ENCODE measurements around the gene CREBRF. TPM values are rescaled to one million over a fixed set of nuclear protein-coding genes. Genes with fewer than 3 reads are reported as not detected.

The CREBRF gene
- total and polyA plus RNA-seq, 2 experiments from 2014 or later: 14.7 to 21.0 TPM

GRCh38 chr5:173093606-173094005 lies 37.5 kb downstream of the CREBRF start:
- Histone ChIP-seq H3K9me3 (ENCODE audit: low read depth) (no peaks in the 10 kb centered on the region), H3K27ac (peak overlapping the region; percentile 66), H3K9me2 (replicated peaks; ENCODE audit: insufficient read depth) (no peaks in the 10 kb centered on the region), H2AFZ (no peak overlapping the region), H3K27me3 (no peaks in the 10 kb centered on the region), H3K4me2 (peak overlapping the region; percentile 10), H3K4me1 (ENCODE audit: insufficient read depth) (peaks cover 3% of the 10 kb centered on the region), H3K79me2 (peaks cover 21% of the 10 kb centered on the region), H4K20me1 (ENCODE audit: insufficient read depth, poor library complexity, severe bottlenecking) (no peaks in the 10 kb centered on the region), H3K4me3 (no peak overlapping the region), H3K36me3 (replicated peaks; ENCODE audit: insufficient read depth, low read depth) (no peaks in the 10 kb centered on the region)
- DNase-seq (ENCODE audit: low spot score): no peak
- 90% methylated on average over 4 of the region's 4 CpGs for WGBS (ENCODE audit: low lambda C conversion rate, missing lambda C conversion rate)
- TF ChIP-seq EZH2phosphoT487 (IDR thresholded peaks at IDR 0.05; ENCODE audit: low read depth, severe bottlenecking, unreplicated experiment): no peak

GRCh38 chr5:173094012-173094661 lies 38.0 kb downstream of the CREBRF start:
- H3K27me3 ChIP-seq: no peaks in the 10 kb centered on the region
- 81% methylated on average over 4 of the region's 4 CpGs for WGBS (ENCODE audit: low lambda C conversion rate, missing lambda C conversion rate)
- H3K36me3 ChIP-seq (replicated peaks; ENCODE audit: insufficient read depth, low read depth): no peaks in the 10 kb centered on the region
- H4K20me1 ChIP-seq (ENCODE audit: insufficient read depth, poor library complexity, severe bottlenecking): peaks cover 3% of the 10 kb centered on the region
- H2AFZ ChIP-seq: no peak overlapping the region
- H3K27ac ChIP-seq: peak overlapping the region; percentile 66
- no peak for DNase-seq (ENCODE audit: low spot score)
- H3K4me1 ChIP-seq (ENCODE audit: insufficient read depth): peaks cover 3% of the 10 kb centered on the region
- no peak for TF ChIP-seq EZH2phosphoT487 (IDR thresholded peaks at IDR 0.05; ENCODE audit: low read depth, severe bottlenecking, unreplicated experiment)
- TF ChIP-seq CTCF (IDR thresholded peaks at IDR 0.05; ENCODE audit: poor library complexity): no peak
- no peak for TF ChIP-seq EZH2 (IDR thresholded peaks at IDR 0.05; ENCODE audit: borderline replicate concordance)
- H3K9me2 ChIP-seq (replicated peaks; ENCODE audit: insufficient read depth): no peaks in the 10 kb centered on the region
- no peaks in the 10 kb centered on the region for H3K9me3 ChIP-seq (ENCODE audit: low read depth)
- no peak overlapping the region for H3K4me3 ChIP-seq
- peaks cover 25% of the 10 kb centered on the region for H3K79me2 ChIP-seq
- H3K4me2 ChIP-seq: peak overlapping the region; percentile 10

GRCh38 chr5:173098787-173099186 lies 42.6 kb downstream of the CREBRF start:
- Histone ChIP-seq H3K27ac (no peak overlapping the region), H3K36me3 (replicated peaks; ENCODE audit: insufficient read depth, low read depth) (no peaks in the 10 kb centered on the region), H3K9me3 (ENCODE audit: low read depth) (peaks cover 4% of the 10 kb centered on the region), H3K79me2 (peaks cover 35% of the 10 kb centered on the region), H3K4me3 (no peak overlapping the region), H3K4me2 (no peak overlapping the region), H3K9me2 (replicated peaks; ENCODE audit: insufficient read depth) (no peaks in the 10 kb centered on the region), H3K27me3 (no peaks in the 10 kb centered on the region), H2AFZ (no peak overlapping the region), H3K4me1 (ENCODE audit: insufficient read depth) (peaks cover 3% of the 10 kb centered on the region), H4K20me1 (ENCODE audit: insufficient read depth, poor library complexity, severe bottlenecking) (peaks cover 7% of the 10 kb centered on the region)
- TF ChIP-seq CTCF (IDR thresholded peaks at IDR 0.05; ENCODE audit: poor library complexity) (no peak), EZH2 (IDR thresholded peaks at IDR 0.05; ENCODE audit: borderline replicate concordance) (no peak), EZH2phosphoT487 (IDR thresholded peaks at IDR 0.05; ENCODE audit: low read depth, severe bottlenecking, unreplicated experiment) (no peak)
- DNase-seq (ENCODE audit: low spot score): no peak

- no peak for DNase-seq (ENCODE audit: low spot score)
- Histone ChIP-seq H3K9me3 (ENCODE audit: low read depth) (peaks cover 4% of the 10 kb centered on the region), H3K36me3 (replicated peaks; ENCODE audit: insufficient read depth, low read depth) (no peaks in the 10 kb centered on the region), H3K27me3 (no peaks in the 10 kb centered on the region), H3K27ac (no peak overlapping the region), H3K9me2 (replicated peaks; ENCODE audit: insufficient read depth) (no peaks in the 10 kb centered on the region), H3K4me2 (no peak overlapping the region), H3K4me3 (no peak overlapping the region), H3K4me1 (ENCODE audit: insufficient read depth) (peaks cover 3% of the 10 kb centered on the region), H3K79me2 (peaks cover 35% of the 10 kb centered on the region), H4K20me1 (ENCODE audit: insufficient read depth, poor library complexity, severe bottlenecking) (peaks cover 7% of the 10 kb centered on the region), H2AFZ (no peak overlapping the region)
- WGBS (ENCODE audit: low lambda C conversion rate, missing lambda C conversion rate): 75% methylated on average over 1 of the region's 1 CpG
- TF ChIP-seq EZH2 (IDR thresholded peaks at IDR 0.05; ENCODE audit: borderline replicate concordance) (no peak), EZH2phosphoT487 (IDR thresholded peaks at IDR 0.05; ENCODE audit: low read depth, severe bottlenecking, unreplicated experiment) (no peak), CTCF (IDR thresholded peaks at IDR 0.05; ENCODE audit: poor library complexity) (no peak)
Measured at GRCh38 chr5:173099461-173099860, 43.3 kb downstream of the CREBRF start.
